Transverse colon (tissue), 4 donors: Measurements from ENCODE around the gene ZNRF3. TPM values are rescaled to one million over a fixed set of nuclear protein-coding genes. Genes with fewer than 3 reads are reported as not detected.
"Not testable (repeated sequence)": the region's sequence is repeated elsewhere in the genome, so short reads cannot be mapped to it uniquely, and the experiment has no call there.

ENCODE experiments used
- DNase-seq: peaks from one replicate; pipeline ENCODE4 v3.0.0-alpha.2; 2019
- H3K27ac ChIP-seq, 4 donors: fragments of 200-600 bp; sonication (generic); 2 replicates each; pipeline ENCODE4 v1.5.1; 2016 to 2018; ENCODE audit warnings: inconsistent platforms in 4 of 4
- H3K27me3 ChIP-seq: fragments of 200-600 bp; sonication (generic); 2 replicates; pipeline ENCODE4 v1.5.1; 2017; ENCODE audit warnings: inconsistent platforms
- H3K36me3 ChIP-seq, 4 donors: fragments of 200-600 bp; sonication (generic); 2 replicates each; pipeline ENCODE4 v1.5.1; 2017 to 2019; ENCODE audit warnings: inconsistent platforms in 4 of 4
- H3K4me1 ChIP-seq, 4 donors: fragments of 200-600 bp; sonication (generic); 2 replicates each; pipeline ENCODE4 v1.5.1; 2017 to 2020; ENCODE audit warnings: inconsistent platforms in 4 of 4
- H3K4me3 ChIP-seq, 4 donors: fragments of 200-600 bp; sonication (generic); 1 replicate in 1 of 4; 2 replicates in 3 of 4; pipeline versions ENCODE4 v1.5.1 to v1.6.1; 2017 to 2019; ENCODE audit warnings: inconsistent platforms in 4 of 4
- H3K9me3 ChIP-seq, 2 donors: fragments of 200-600 bp; sonication (generic); 2 replicates each; pipeline ENCODE4 v1.5.1; 2017 to 2019; ENCODE audit warnings: inconsistent platforms in 2 of 2
- EP300 ChIP-seq: sonication (generic); formaldehyde crosslinking; IDR thresholded peaks from one replicate; pipeline ENCODE4 v1.6.1; 2017; ENCODE audit warnings: antibody characterized with exemption, low read depth
- POLR2A ChIP-seq: fragments of 450-650 bp; IDR thresholded peaks from one replicate; pipeline ENCODE4 v1.6.1; 2016; ENCODE audit warnings: antibody characterized with exemption, mild to moderate bottlenecking, moderate library complexity
- POLR2AphosphoS5 ChIP-seq, 3 donors: sonication (generic); formaldehyde crosslinking; IDR thresholded peaks; one replicate each; pipeline ENCODE4 v1.6.1; 2016; ENCODE audit warnings: antibody characterized with exemption in 3 of 3
- WGBS, 2 donors: methylation state at CpG; one replicate each; pipeline ENCODE4 v1.1.5; 2018; ENCODE audit warnings: low coverage in 1 of 2; 5-methylcytosine and 5-hydroxymethylcytosine counted together
- in situ Hi-C, 4 donors: fragments of 200-750 bp; cut with MboI; loops; one replicate each; pipeline versions ENCODE4 v1.15.0 to v1.15.1; 2017; ENCODE audit warnings: low sequenced_read_pairs in 3 of 4, low pct_ligation_motif_present in 1 of 4, low pct_unique_long_range_greater_than_20kb in 1 of 4
- intact Hi-C: fragments of 100-400 bp; cut with DNase I; formaldehyde crosslinking; loops from one replicate; pipeline ENCODE4 v1.15.1; 2023; ENCODE audit warnings: low total_unique reads
- total RNA-seq, 4 donors: library from RNA; depleted of rRNA; stranded (reverse); fragments of >200 nt; gene quantifications; one replicate each; pipeline ENCODE4 v1.1.0, GENCODE V29; 2016
- TF ChIP-seq, protein P1 (sequence below), 5 experiments: fragments of 200-600 bp in 3 of 5; fragments of 450-650 bp in 2 of 5; sonication (generic) in 3 of 5; IDR thresholded peaks; 1 replicate in 2 of 5; 2 replicates in 3 of 5; pipeline ENCODE4 v1.5.1; 2016 to 2017; ENCODE audit warnings: antibody characterized with exemption in 5 of 5, inconsistent platforms in 3 of 5, mild to moderate bottlenecking in 2 of 5, moderate library complexity in 1 of 5

Gene ZNRF3
- total RNA-seq, 4 donors from 2014 or later: 4.5 to 10.7 (median 8.3) TPM

GRCh38 chr22:29079218-29079901 lies 196.0 kb downstream of the ZNRF3 start:
- intact Hi-C loops (no loop called here), in situ Hi-C loops (no loop called here)
- peaks cover 9 to 60% (median 28%) of the 10 kb centered on the region in 4 donors for H3K4me1 ChIP-seq
- 0 to 37% methylated on average over 2 to 8 of the region's 8 CpGs for WGBS, 2 donors
- no peaks in the 10 kb centered on the region for H3K36me3 ChIP-seq
- H3K9me3 ChIP-seq: no peaks in the 10 kb centered on the region
- H3K4me3 ChIP-seq: no peak overlapping the region
- DNase-seq: peak; percentile 64
- TF ChIP-seq POLR2A: no peak
- peak in 1 of 3 donors; percentile 30 for TF ChIP-seq POLR2AphosphoS5 (IDR thresholded peaks at IDR 0.05)
- no peaks in the 10 kb centered on the region for H3K27me3 ChIP-seq
- peak overlapping the region; percentile 42 to 77 (median 64) for H3K27ac ChIP-seq

DNA sequence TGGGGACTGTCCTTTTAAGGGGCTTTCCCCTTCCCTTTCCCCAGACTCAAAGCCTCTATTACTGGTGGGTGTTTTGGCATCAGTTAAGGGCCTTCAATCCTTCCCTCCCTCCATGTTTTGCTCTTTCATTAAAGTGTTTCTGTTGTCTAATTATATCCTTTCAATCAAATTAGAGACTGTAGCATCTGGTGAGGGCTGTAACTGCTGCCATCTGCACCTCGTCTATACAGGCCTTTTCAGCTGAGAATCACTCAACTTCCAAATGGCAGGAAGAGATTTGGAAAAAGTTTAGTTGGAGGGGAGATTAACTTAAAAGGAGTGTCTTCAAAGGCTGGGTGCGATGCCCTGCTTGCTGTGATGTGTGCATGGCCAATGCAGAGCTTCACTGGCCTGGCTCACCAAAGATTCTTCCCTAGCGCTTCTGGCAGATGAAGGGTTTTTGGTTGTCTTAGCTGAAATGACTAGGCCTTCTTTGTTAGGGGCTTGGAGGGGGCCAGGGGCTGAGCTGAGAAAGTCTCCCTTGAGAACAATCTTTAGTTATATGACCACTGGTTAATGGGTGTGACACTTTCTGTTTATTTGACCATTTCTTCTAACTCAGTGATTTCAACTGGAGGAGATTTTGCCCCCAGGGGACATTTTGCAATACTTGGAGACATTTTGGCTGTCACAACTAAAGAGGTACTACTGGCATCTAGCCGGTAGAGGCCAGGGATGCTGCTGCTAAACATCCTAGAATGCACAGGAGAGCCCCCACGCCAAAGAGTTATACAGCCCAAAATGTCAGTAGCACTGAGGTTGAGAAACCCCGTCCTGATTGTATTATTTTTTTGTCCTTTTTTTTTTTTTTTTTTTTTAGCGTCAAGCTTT lies 197.0 kb downstream of the ZNRF3 start:
- WGBS, 2 donors: 54 to 79% methylated on average over 4 to 7 of the region's 7 CpGs
- in situ Hi-C loops (no loop called here), intact Hi-C loops (no loop called here)
- Histone ChIP-seq H3K27ac (peak overlapping the region; percentile 42 to 77 (median 64)), H3K4me1 (peaks cover 9 to 52% (median 26%) of the 10 kb centered on the region in 4 donors), H3K36me3 (no peaks in the 10 kb centered on the region), H3K9me3 (no peaks in the 10 kb centered on the region), H3K4me3 (no peak overlapping the region), H3K27me3 (no peaks in the 10 kb centered on the region)
- no peak for DNase-seq
- TF ChIP-seq POLR2AphosphoS5 (IDR thresholded peaks at IDR 0.05) (no peak), EP300 (no peak), POLR2A (no peak)
- TF ChIP-seq, protein P1, sequence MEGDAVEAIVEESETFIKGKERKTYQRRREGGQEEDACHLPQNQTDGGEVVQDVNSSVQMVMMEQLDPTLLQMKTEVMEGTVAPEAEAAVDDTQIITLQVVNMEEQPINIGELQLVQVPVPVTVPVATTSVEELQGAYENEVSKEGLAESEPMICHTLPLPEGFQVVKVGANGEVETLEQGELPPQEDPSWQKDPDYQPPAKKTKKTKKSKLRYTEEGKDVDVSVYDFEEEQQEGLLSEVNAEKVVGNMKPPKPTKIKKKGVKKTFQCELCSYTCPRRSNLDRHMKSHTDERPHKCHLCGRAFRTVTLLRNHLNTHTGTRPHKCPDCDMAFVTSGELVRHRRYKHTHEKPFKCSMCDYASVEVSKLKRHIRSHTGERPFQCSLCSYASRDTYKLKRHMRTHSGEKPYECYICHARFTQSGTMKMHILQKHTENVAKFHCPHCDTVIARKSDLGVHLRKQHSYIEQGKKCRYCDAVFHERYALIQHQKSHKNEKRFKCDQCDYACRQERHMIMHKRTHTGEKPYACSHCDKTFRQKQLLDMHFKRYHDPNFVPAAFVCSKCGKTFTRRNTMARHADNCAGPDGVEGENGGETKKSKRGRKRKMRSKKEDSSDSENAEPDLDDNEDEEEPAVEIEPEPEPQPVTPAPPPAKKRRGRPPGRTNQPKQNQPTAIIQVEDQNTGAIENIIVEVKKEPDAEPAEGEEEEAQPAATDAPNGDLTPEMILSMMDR (IDR thresholded peaks at IDR 0.05): no peak

DNA sequence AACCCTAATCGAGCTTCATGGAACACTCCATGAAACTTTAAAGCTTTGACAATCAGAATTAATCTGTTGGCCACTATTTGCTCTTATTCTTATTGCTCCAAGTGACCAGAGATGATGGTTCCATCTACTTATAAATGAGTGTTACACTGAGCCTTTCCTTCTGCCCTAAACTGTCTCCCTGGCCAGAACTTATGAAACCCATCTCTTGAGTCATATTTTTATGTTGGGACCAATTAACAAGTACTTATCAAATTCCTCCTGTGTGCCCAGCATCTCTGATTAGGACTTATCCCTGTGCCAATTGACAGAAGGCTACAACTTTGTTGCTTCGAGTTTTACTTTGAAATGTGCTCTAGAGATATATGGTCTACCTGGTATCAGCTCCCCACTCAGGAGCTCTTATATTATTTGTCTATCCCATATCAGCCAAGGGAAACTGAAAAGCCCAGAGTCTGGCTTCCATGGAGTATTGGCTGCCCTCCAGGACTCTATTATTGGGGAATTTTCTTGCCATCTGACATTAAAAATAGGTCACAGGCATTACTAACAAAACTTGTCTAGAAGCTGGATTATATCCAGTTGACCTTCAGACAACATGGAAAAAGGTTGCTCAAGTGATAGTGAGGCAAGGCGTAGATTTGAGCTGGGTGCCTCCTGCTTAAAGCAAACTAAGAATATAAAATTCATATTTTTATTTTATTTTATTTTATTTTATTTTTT lies 198.3 kb downstream of the ZNRF3 start:
- peaks cover 9 to 47% (median 26%) of the 10 kb centered on the region in 4 donors for H3K4me1 ChIP-seq
- DNase-seq: no peak
- H3K27ac ChIP-seq: peak overlapping the region in 1 of 4 donors; percentile 1
- TF ChIP-seq POLR2A: no peak
- in situ Hi-C loops: no loop called here
- H3K27me3 ChIP-seq: no peaks in the 10 kb centered on the region
- no peaks in the 10 kb centered on the region for H3K36me3 ChIP-seq
- 72 to 85% methylated on average over 2 to 3 of the region's 3 CpGs for WGBS, 2 donors
- intact Hi-C loops: no loop called here
- H3K9me3 ChIP-seq: no peaks in the 10 kb centered on the region
- H3K4me3 ChIP-seq: no peak overlapping the region

GRCh38 chr22:29082826-29083545 lies 199.6 kb downstream of the ZNRF3 start:
- in situ Hi-C loops: no loop called here

GRCh38 chr22:29083576-29083932 lies 200.2 kb downstream of the ZNRF3 start:
- Histone ChIP-seq H3K4me1 (peaks cover 9 to 37% (median 22%) of the 10 kb centered on the region in 4 donors), H3K27ac (peak overlapping the region in 2 of 4 donors; percentile 11 to 20)
- H3K4me3 ChIP-seq, H3K27me3 ChIP-seq, DNase-seq, H3K36me3 ChIP-seq, in situ Hi-C loops, H3K9me3 ChIP-seq, intact Hi-C loops: not testable (repeated sequence)
- WGBS, 2 donors: 76 to 85% methylated on average over 5 to 7 of the region's 7 CpGs

More at GRCh38 chr22:29082826-29083545, 199.6 kb downstream of the ZNRF3 start:
- no peak for DNase-seq
- H3K36me3 ChIP-seq: no peaks in the 10 kb centered on the region
- no peak overlapping the region for H3K4me3 ChIP-seq
- peak overlapping the region in 1 of 4 donors; percentile 20 for H3K27ac ChIP-seq
- TF ChIP-seq, protein P1 (IDR thresholded peaks at IDR 0.05): no peak
- TF ChIP-seq POLR2AphosphoS5 (IDR thresholded peaks at IDR 0.05) (no peak), EP300 (no peak), POLR2A (no peak)
- WGBS, 2 donors: 87 to 90% methylated on average over 6 to 7 of the region's 7 CpGs
- no peaks in the 10 kb centered on the region for H3K9me3 ChIP-seq
- intact Hi-C loops: no loop called here
- peaks cover 9 to 43% (median 24%) of the 10 kb centered on the region in 4 donors for H3K4me1 ChIP-seq
- H3K27me3 ChIP-seq: no peaks in the 10 kb centered on the region
